IPS-15b (cell line): ENCODE data around the gene HTR1E.
"Not testable (repeated sequence)": the region's sequence is repeated elsewhere in the genome, so short reads cannot be mapped to it uniquely, and the experiment has no call there.

Experiments used
- H3K27me3 ChIP-seq: one replicate; pipeline ENCODE4 v1.6.1; 2013; ENCODE audit warnings: low read length; ENCODE audit not compliant: control insufficient read depth, insufficient read depth
- H3K36me3 ChIP-seq: one replicate; pipeline ENCODE4 v1.6.1; 2013; ENCODE audit warnings: low read length; ENCODE audit not compliant: control insufficient read depth, insufficient read depth
- H3K4me1 ChIP-seq: one replicate; pipeline ENCODE4 v1.6.1; 2013; ENCODE audit warnings: mild to moderate bottlenecking, low read length; ENCODE audit not compliant: control insufficient read depth, insufficient read depth
- H3K4me3 ChIP-seq: one replicate; pipeline ENCODE4 v1.5.1; 2013; ENCODE audit warnings: low read depth, low read length
- H3K9ac ChIP-seq: one replicate; pipeline ENCODE4 v1.6.1; 2013; ENCODE audit warnings: low read depth, mild to moderate bottlenecking, low read length
- H3K9me3 ChIP-seq: one replicate; pipeline ENCODE4 v1.6.1; 2013; ENCODE audit warnings: mild to moderate bottlenecking, low read length; ENCODE audit not compliant: control insufficient read depth, insufficient read depth

The HTR1E gene

GRCh38 chr6:86937219-86938079 lies at the start of gene HTR1E:
Gene HTR1E, plus strand, starts transcription at chr6:86937528. Its CDS starts 77,807 bp downstream, at chr6:87015335.
- Histone ChIP-seq H3K36me3 (no peaks in the 10 kb centered on the region), H3K4me1 (no peaks in the 10 kb centered on the region), H3K9ac (peak within 1 kb of the TSS; percentile 67), H3K9me3 (no peaks in the 10 kb centered on the region), H3K27me3 (peaks cover 36% of the 10 kb centered on the region), H3K4me3 (peak within 1 kb of the TSS; percentile 78)

- H3K36me3 ChIP-seq, result no peaks in the 10 kb centered on the region
- H3K9ac ChIP-seq, result no peak overlapping the region
- no peaks in the 10 kb centered on the region for H3K9me3 ChIP-seq
- H3K27me3 ChIP-seq, result no peaks in the 10 kb centered on the region
- H3K4me3 ChIP-seq, result no peak overlapping the region
- peaks cover 5% of the 10 kb centered on the region for H3K4me1 ChIP-seq
Observed at GRCh38 chr6:86888301-86888700, 49.0 kb upstream of the HTR1E start.

GRCh38 chr6:86897265-86897664 lies 40.1 kb upstream of the HTR1E start:
- not testable (repeated sequence) for H3K4me1 ChIP-seq, H3K4me3 ChIP-seq

GRCh38 chr6:86913795-86914194 lies 23.5 kb upstream of the HTR1E start:
- H3K4me3 ChIP-seq, result no peak overlapping the region
- H3K9me3 ChIP-seq, result no peaks in the 10 kb centered on the region
- H3K4me1 ChIP-seq, result no peaks in the 10 kb centered on the region
- H3K27me3 ChIP-seq, result no peaks in the 10 kb centered on the region
- H3K9ac ChIP-seq, result no peak overlapping the region
- no peaks in the 10 kb centered on the region for H3K36me3 ChIP-seq

More at GRCh38 chr6:86897265-86897664, 40.1 kb upstream of the HTR1E start:
- not testable (repeated sequence) for H3K27me3 ChIP-seq, H3K36me3 ChIP-seq, H3K9ac ChIP-seq, H3K9me3 ChIP-seq

GRCh38 chr6:86916393-86916792 lies 20.9 kb upstream of the HTR1E start:
- Histone ChIP-seq H3K4me3 (no peak overlapping the region), H3K9ac (no peak overlapping the region), H3K4me1 (no peaks in the 10 kb centered on the region), H3K36me3 (no peaks in the 10 kb centered on the region), H3K27me3 (no peaks in the 10 kb centered on the region), H3K9me3 (no peaks in the 10 kb centered on the region)

- H3K4me3 ChIP-seq, H3K9me3 ChIP-seq, H3K9ac ChIP-seq, H3K27me3 ChIP-seq, H3K4me1 ChIP-seq, H3K36me3 ChIP-seq: not testable (repeated sequence)
Observed at GRCh38 chr6:86927138-86927537, 10.2 kb upstream of the HTR1E start.

- H3K4me1 ChIP-seq, H3K4me3 ChIP-seq, H3K36me3 ChIP-seq, H3K9me3 ChIP-seq, H3K9ac ChIP-seq, H3K27me3 ChIP-seq: not testable (repeated sequence)
Observed at GRCh38 chr6:86927859-86928258, 9.5 kb upstream of the HTR1E start.

- Histone ChIP-seq H3K27me3 (peaks cover 36% of the 10 kb centered on the region), H3K36me3 (no peaks in the 10 kb centered on the region), H3K9me3 (no peaks in the 10 kb centered on the region), H3K4me1 (no peaks in the 10 kb centered on the region), H3K9ac (no peak overlapping the region), H3K4me3 (no peak overlapping the region)
Observed at GRCh38 chr6:86934365-86934764, 3.0 kb upstream of the HTR1E start.

GRCh38 chr6:86936834-86937218 lies 502 bp upstream of the HTR1E start:
- Histone ChIP-seq H3K9me3 (no peaks in the 10 kb centered on the region), H3K4me3 (peak overlapping the region; percentile 78), H3K27me3 (peaks cover 36% of the 10 kb centered on the region), H3K4me1 (no peaks in the 10 kb centered on the region), H3K36me3 (no peaks in the 10 kb centered on the region), H3K9ac (peak overlapping the region; percentile 66)

GRCh38 chr6:86938814-86939213 lies 1.5 kb downstream of the HTR1E start:
- Histone ChIP-seq H3K9ac (no peak overlapping the region), H3K36me3 (no peaks in the 10 kb centered on the region), H3K9me3 (no peaks in the 10 kb centered on the region), H3K27me3 (peaks cover 36% of the 10 kb centered on the region), H3K4me3 (no peak overlapping the region), H3K4me1 (peaks cover 4% of the 10 kb centered on the region)

GRCh38 chr6:86941461-86941860 lies 4.1 kb downstream of the HTR1E start:
- Histone ChIP-seq H3K27me3 (peaks cover 29% of the 10 kb centered on the region), H3K9ac (no peak overlapping the region), H3K4me3 (no peak overlapping the region), H3K9me3 (no peaks in the 10 kb centered on the region), H3K36me3 (no peaks in the 10 kb centered on the region), H3K4me1 (peaks cover 4% of the 10 kb centered on the region)

GRCh38 chr6:86942769-86943516 lies 5.6 kb downstream of the HTR1E start:
- no peaks in the 10 kb centered on the region for H3K36me3 ChIP-seq
- peaks cover 15% of the 10 kb centered on the region for H3K27me3 ChIP-seq
- H3K9ac ChIP-seq, result no peak overlapping the region
- H3K4me1 ChIP-seq, result peaks cover 4% of the 10 kb centered on the region
- H3K9me3 ChIP-seq, result no peaks in the 10 kb centered on the region
- H3K4me3 ChIP-seq, result no peak overlapping the region
